ENCODE data around the gene TMEM179B.
"Not testable (repeated sequence)": the region's sequence is repeated elsewhere in the genome, so short reads cannot be mapped to it uniquely, and the experiment has no call there.

Gene TMEM179B

GRCh38 chr11:62787005-62787759 lies at the start of gene TMEM179B:
Gene TMEM179B, plus strand, starts transcription at chr11:62787402. Its CDS starts 30 bp downstream, at chr11:62787432.
- H3K36me3 Mint-ChIP-seq (ENCODE audit: low read depth), result peaks cover 48% of the 10 kb centered on the region
- H3K27ac Mint-ChIP-seq, result peak within 1 kb of the TSS; percentile 94
- H3K9me3 Mint-ChIP-seq, result no peaks in the 10 kb centered on the region
- peaks cover 44% of the 10 kb centered on the region for H3K4me1 Mint-ChIP-seq
- H3K4me3 Mint-ChIP-seq, result peak within 1 kb of the TSS; percentile 92
- H3K27me3 Mint-ChIP-seq (ENCODE audit: low read depth, poor library complexity), result peaks cover 2% of the 10 kb centered on the region
- TF ChIP-seq CTCF (IDR thresholded peaks at IDR 0.05), result no peak
- DNase-seq, result peak; percentile 97

- no peak for TF ChIP-seq CTCF (IDR thresholded peaks at IDR 0.05)
- Mint-ChIP-seq H3K27me3 (ENCODE audit: low read depth, poor library complexity) (no peaks in the 10 kb centered on the region), H3K9me3 (peaks cover 7% of the 10 kb centered on the region), H3K4me1 (peaks cover 21% of the 10 kb centered on the region), H3K36me3 (ENCODE audit: low read depth) (peaks cover 19% of the 10 kb centered on the region), H3K27ac (no peak overlapping the region), H3K4me3 (no peak overlapping the region)
- DNase-seq, result no peak
These were observed 39.6 kb upstream of the TMEM179B start for GRCh38 chr11:62747475-62748160.

- H3K27me3 Mint-ChIP-seq (ENCODE audit: low read depth, poor library complexity), result not testable (repeated sequence)
These were observed 37.3 kb upstream of the TMEM179B start for GRCh38 chr11:62749931-62750330.

GRCh38 chr11:62752177-62752785 lies 34.9 kb upstream of the TMEM179B start:
- no peak for TF ChIP-seq CTCF (IDR thresholded peaks at IDR 0.05)
- Mint-ChIP-seq H3K4me1 (peaks cover 34% of the 10 kb centered on the region), H3K36me3 (ENCODE audit: low read depth) (peaks cover 12% of the 10 kb centered on the region), H3K9me3 (no peaks in the 10 kb centered on the region), H3K4me3 (peak overlapping the region; percentile 98), H3K27ac (no peak overlapping the region), H3K27me3 (ENCODE audit: low read depth, poor library complexity) (no peaks in the 10 kb centered on the region)
- no peak for DNase-seq

More at GRCh38 chr11:62749931-62750330, 37.3 kb upstream of the TMEM179B start:
- not testable (repeated sequence) for H3K27ac Mint-ChIP-seq, H3K4me3 Mint-ChIP-seq, H3K9me3 Mint-ChIP-seq, DNase-seq
- Mint-ChIP-seq H3K36me3 (ENCODE audit: low read depth) (peaks cover 12% of the 10 kb centered on the region), H3K4me1 (peaks cover 27% of the 10 kb centered on the region)

GRCh38 chr11:62752994-62753735 lies 34.0 kb upstream of the TMEM179B start:
- TF ChIP-seq CTCF (IDR thresholded peaks at IDR 0.05), result no peak
- H3K27ac Mint-ChIP-seq, result peak overlapping the region; percentile 97
- H3K4me1 Mint-ChIP-seq, result peaks cover 31% of the 10 kb centered on the region
- DNase-seq, result peak; percentile 14
- no peaks in the 10 kb centered on the region for H3K9me3 Mint-ChIP-seq
- H3K36me3 Mint-ChIP-seq (ENCODE audit: low read depth), result peaks cover 12% of the 10 kb centered on the region
- H3K27me3 Mint-ChIP-seq (ENCODE audit: low read depth, poor library complexity), result no peaks in the 10 kb centered on the region
- H3K4me3 Mint-ChIP-seq, result peak overlapping the region; percentile 98

All from nephron progenitor cell (in vitro differentiated cells).